Right renal pelvis (tissue), 4 donors: ENCODE data around the gene ZNF581. TPM values are rescaled to one million over a fixed set of nuclear protein-coding genes. Genes with fewer than 3 reads are reported as not detected.

Source experiments
- DNase-seq, 4 donors: peaks; one replicate each; pipeline ENCODE4 v3.0.0-alpha.2; 2013; ENCODE audit warnings: low read depth in 4 of 4, low spot score in 3 of 4, missing footprints in 1 of 4
- polyA plus RNA-seq, 4 donors: library from polyadenylated mRNA; unstranded; fragments of 120-200 nt; gene quantifications; one replicate each; pipeline ENCODE4 v1.2.1, GENCODE V29; 2013; ENCODE audit not compliant: insufficient read length in 4 of 4

Gene ZNF581
- polyA plus RNA-seq, 4 donors = 24.0 to 35.7 (median 25.6) TPM

DNA sequence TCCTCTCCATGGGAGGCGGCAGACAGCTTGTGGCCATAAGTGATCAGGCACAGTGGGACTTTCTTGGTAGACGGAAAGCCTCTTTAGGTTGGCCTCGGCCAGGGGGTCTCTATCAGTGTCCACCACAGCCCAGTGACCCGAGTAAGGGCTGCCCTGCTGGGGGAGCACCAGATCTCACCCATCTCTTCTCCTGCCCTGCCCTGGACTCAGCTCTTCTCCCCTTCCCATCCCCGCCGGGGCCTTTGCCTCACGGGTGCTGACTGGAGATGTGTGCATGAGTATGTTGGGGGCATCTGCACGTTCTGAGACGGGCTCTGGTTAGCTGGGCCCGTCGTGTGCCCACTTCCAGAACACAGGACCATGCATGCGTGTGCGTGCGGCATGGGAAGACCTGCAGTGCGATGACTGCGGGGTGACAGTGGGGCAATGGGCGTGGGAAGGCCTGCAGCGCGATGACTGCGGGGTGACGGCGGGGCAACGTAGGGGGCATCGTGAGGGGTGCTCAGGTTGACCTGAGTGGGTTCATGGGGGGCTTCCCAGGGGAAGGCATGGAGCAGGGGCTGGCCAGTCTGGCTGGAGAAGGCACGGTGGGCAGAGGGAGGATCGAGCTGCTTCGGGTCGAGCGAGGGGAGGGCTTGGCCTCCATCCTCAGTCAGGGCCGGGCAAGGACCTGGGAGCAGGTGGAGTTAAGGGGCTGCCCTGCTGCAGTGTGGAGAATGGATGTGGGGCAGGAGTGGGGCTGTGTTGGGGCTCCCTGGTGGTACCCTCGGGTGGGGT is 47.5 kb downstream of the ZNF581 start:
- DNase-seq = no peak

- DNase-seq = no peak
Observed at GRCh38 chr19:55691561-55692481, 48.4 kb downstream of the ZNF581 start.

DNA sequence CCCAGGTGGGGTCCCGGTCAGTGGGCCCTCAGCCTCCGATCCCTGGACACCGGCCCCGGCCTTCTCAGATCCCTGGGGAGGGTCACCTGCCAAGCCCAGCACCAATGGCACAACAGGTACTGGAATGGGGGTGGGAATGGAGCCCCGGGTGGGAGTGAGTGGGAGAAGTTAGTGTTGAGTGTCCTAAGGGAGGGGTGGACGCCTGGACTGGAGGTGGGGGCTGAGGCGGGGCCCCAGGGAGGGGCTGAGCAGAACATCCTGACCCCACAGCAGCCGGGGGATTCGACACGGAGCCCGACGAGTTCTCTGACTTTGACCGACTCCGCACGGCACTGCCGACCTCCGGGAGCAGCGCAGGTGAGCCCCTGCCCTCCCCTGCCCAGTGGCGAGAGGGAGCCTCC is 49.2 kb downstream of the ZNF581 start:
- no peak for DNase-seq

DNA sequence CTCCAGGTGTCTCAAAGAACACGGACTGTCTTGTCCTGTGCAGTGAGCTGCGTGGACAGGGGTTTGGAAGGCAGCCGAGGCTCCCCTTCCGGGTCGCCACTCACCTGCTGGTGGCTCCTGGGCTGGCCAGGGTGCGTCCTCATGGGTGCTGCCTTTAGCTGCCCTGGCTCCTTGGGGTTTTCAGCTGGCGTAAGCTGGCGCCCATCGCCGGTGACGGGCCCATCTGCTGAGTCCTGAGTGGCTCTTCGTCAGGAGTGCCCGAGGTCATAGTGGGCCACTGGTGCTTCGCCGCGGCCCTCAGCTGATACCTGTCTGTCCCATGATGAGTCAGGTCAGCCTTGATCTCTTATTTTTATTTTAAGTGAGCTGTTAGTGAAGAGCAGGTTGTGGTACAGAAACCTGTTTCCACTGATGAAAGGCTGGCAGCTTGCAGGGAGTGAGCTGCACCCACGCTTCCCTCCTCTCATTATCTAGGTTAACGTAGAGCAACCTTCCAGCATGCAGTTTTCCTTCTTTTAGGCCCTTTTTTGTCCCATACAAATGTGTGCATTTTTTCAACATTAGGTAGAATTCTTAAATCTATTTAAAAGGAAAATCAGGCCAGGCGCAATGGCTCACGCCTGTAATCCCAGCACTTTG is 50.0 kb downstream of the ZNF581 start:
- DNase-seq = no peak

- no peak for DNase-seq
Observed at GRCh38 chr19:55694241-55694655, 50.8 kb downstream of the ZNF581 start.

GRCh38 chr19:55694656-55695491 is 51.4 kb downstream of the ZNF581 start:
- no peak for DNase-seq

Other genes starting within 250 kb of the ZNF581 start
- 10 to 100 TPM; 42.6 to 69.0 (median 48.9) TPM for gene UBE2S, start 235.9 kb upstream of the ZNF581 start, polyA plus RNA-seq
- gene SHISA7, start 200.3 kb upstream of the ZNF581 start, polyA plus RNA-seq = under 1 TPM; 0.10 to 0.14 (median 0.13) TPM
- gene ISOC2, start 182.0 kb upstream of the ZNF581 start, polyA plus RNA-seq = 10 to 100 TPM; 35.2 to 54.6 (median 38.7) TPM
- not detected for gene C19orf85, start 178.9 kb upstream of the ZNF581 start, polyA plus RNA-seq
- gene ZNF628, start 167.0 kb upstream of the ZNF581 start, polyA plus RNA-seq = 1 to 10 TPM; 3.2 to 5.4 (median 3.6) TPM
- 10 to 100 TPM; 43.6 to 68.7 (median 51.3) TPM for gene NAT14, start 158.5 kb upstream of the ZNF581 start, polyA plus RNA-seq
- 1 to 10 TPM; 1.6 to 2.9 (median 2.3) TPM for gene SSC5D, start 155.2 kb upstream of the ZNF581 start, polyA plus RNA-seq
- gene SBK2, start 106.5 kb upstream of the ZNF581 start, polyA plus RNA-seq = under 1 TPM; 0.62 to 0.97 (median 0.67) TPM
- gene SBK3, start 98.1 kb upstream of the ZNF581 start, polyA plus RNA-seq = under 1 TPM in 2 of 4 donors, not detected in 2; 0.13 to 0.28 TPM
- 10 to 100 TPM; 14.4 to 21.1 (median 18.3) TPM for gene ZNF579, start 62.8 kb upstream of the ZNF581 start, polyA plus RNA-seq
- gene FIZ1, start 44.1 kb upstream of the ZNF581 start, polyA plus RNA-seq = 10 to 100 TPM; 19.6 to 23.0 (median 20.3) TPM
- 10 to 100 TPM in 1 of 4 donors, 1 to 10 TPM in 3; 7.7 to 12.0 (median 8.8) TPM for gene ZNF524, start 43.4 kb upstream of the ZNF581 start, polyA plus RNA-seq
- gene ZNF865, start 38.0 kb upstream of the ZNF581 start, polyA plus RNA-seq = 10 to 100 TPM in 1 of 4 donors, 1 to 10 TPM in 3; 7.3 to 12.7 (median 7.8) TPM
- 10 to 100 TPM in 3 of 4 donors, 1 to 10 TPM in 1; 9.2 to 13.5 (median 11.2) TPM for gene ZNF784, start 19.1 kb upstream of the ZNF581 start, polyA plus RNA-seq
- gene ZNF580, start 2.6 kb upstream of the ZNF581 start, polyA plus RNA-seq = 10 to 100 TPM; 37.9 to 49.7 (median 43.6) TPM
- gene CCDC106, start 4.6 kb downstream of the ZNF581 start, polyA plus RNA-seq = 10 to 100 TPM; 19.5 to 26.7 (median 21.3) TPM
- 100 to 1,000 TPM; 178 to 218 (median 182) TPM for gene U2AF2, start 11.4 kb downstream of the ZNF581 start, polyA plus RNA-seq
- 100 to 1,000 TPM in 3 of 4 donors, 10 to 100 TPM in 1; 90.2 to 163 (median 102) TPM for gene EPN1, start 31.6 kb downstream of the ZNF581 start, polyA plus RNA-seq
- gene NLRP9, start 94.8 kb downstream of the ZNF581 start, polyA plus RNA-seq = under 1 TPM in 1 of 4 donors, not detected in 3; 0.05 TPM
- under 1 TPM in 1 of 4 donors, not detected in 3; 0.10 TPM for gene RFPL4A, start 115.4 kb downstream of the ZNF581 start, polyA plus RNA-seq
- under 1 TPM in 1 of 4 donors, not detected in 3; 0.30 TPM for gene RFPL4AL1, start 125.5 kb downstream of the ZNF581 start, polyA plus RNA-seq
- gene NLRP11, start 188.3 kb downstream of the ZNF581 start, polyA plus RNA-seq = under 1 TPM; 0.07 to 0.22 (median 0.16) TPM
- gene NLRP4, start 192.9 kb downstream of the ZNF581 start, polyA plus RNA-seq = not detected